ENCODE measurements around the gene PVALB.
A peak's percentile ranks its signal among the peaks of the same experiment; 100 is the strongest.

Gene PVALB

GRCh38 chr22:36790648-36791047 is 26.2 kb downstream of the PVALB start:
- CTCF ChIA-PET = no interaction called here
- DNase-seq (ENCODE audit: extremely low spot score) = no peak
- POLR2A ChIA-PET = interaction anchor here (1.1 kb wide), 1 partner anchor 14 kb away, joined by 3 read pairs; the partner anchor contains the start of gene IFT27
- no peak for TF ChIP-seq CTBP1 (IDR thresholded peaks at IDR 0.05; ENCODE audit: borderline replicate concordance)
- TF ChIP-seq LEF1 (IDR thresholded peaks at IDR 0.05; ENCODE audit: borderline replicate concordance) = no peak
- TF ChIP-seq ELF4 (IDR thresholded peaks at IDR 0.05) = no peak
- no peak for TF ChIP-seq SUZ12 (IDR thresholded peaks at IDR 0.05)
- no peak for TF ChIP-seq FOXA1 (IDR thresholded peaks at IDR 0.05)
- no peak for TF ChIP-seq FOXM1 (IDR thresholded peaks at IDR 0.05; ENCODE audit: borderline replicate concordance)
- no peak for TF ChIP-seq FOXK2 (IDR thresholded peaks at IDR 0.05)
- TF ChIP-seq L3MBTL2 (conservative IDR thresholded peaks at IDR 0.05) = no peak
- TF ChIP-seq BHLHE40 (IDR thresholded peaks at IDR 0.05; ENCODE audit: borderline replicate concordance) = no peak
- TF ChIP-seq TARDBP (IDR thresholded peaks at IDR 0.05) = no peak
- no peak for TF ChIP-seq ARNT (IDR thresholded peaks at IDR 0.05)
- TF ChIP-seq NFRKB (IDR thresholded peaks at IDR 0.05) = no peak
- no peak for TF ChIP-seq HDGF (IDR thresholded peaks at IDR 0.05; ENCODE audit: borderline replicate concordance)
- no peak for TF ChIP-seq SP1 (IDR thresholded peaks at IDR 0.05)
- no peak for TF ChIP-seq PKNOX1 (IDR thresholded peaks at IDR 0.05)
- TF ChIP-seq ZNF384 (IDR thresholded peaks at IDR 0.05) = no peak

GRCh38 chr22:36787204-36787988 is 29.4 kb downstream of the PVALB start:
- TF ChIP-seq FOXA1 (IDR thresholded peaks at IDR 0.05) (no peak), TARDBP (IDR thresholded peaks at IDR 0.05) (no peak), ZNF384 (IDR thresholded peaks at IDR 0.05) (no peak)
- DNase-seq (ENCODE audit: extremely low spot score) = no peak
- CTCF ChIA-PET = interaction anchor here (0.7 to 1.2 kb wide), 2 partner anchors 34 to 69 kb away, joined by 3 read pairs; no protein-coding TSS in a partner anchor
- POLR2A ChIA-PET = interaction anchor here (1.5 to 3.2 kb wide), 2 partner anchors 12 to 258 kb away, joined by 3 to 15 read pairs; partner anchors contain the start of genes EIF3D and IFT27

- no peak for TF ChIP-seq ARNT (IDR thresholded peaks at IDR 0.05)
- TF ChIP-seq TARDBP (IDR thresholded peaks at IDR 0.05) = no peak
- TF ChIP-seq PKNOX1 (IDR thresholded peaks at IDR 0.05) = no peak
- no peak for TF ChIP-seq SUZ12 (IDR thresholded peaks at IDR 0.05)
- no peak for TF ChIP-seq ELF4 (IDR thresholded peaks at IDR 0.05)
- TF ChIP-seq NFRKB (IDR thresholded peaks at IDR 0.05) = no peak
- ChIA-PET CTCF (no interaction called here), POLR2A (interaction anchor here (0.6 kb wide), 1 partner anchor 67 kb away, joined by 4 read pairs; no protein-coding TSS in a partner anchor)
- DNase-seq (ENCODE audit: extremely low spot score) = no peak
These were observed 33.1 kb downstream of the PVALB start for GRCh38 chr22:36783743-36784142.

- POLR2A ChIA-PET = no interaction called here
- TF ChIP-seq ARNT (IDR thresholded peaks at IDR 0.05) (no peak), HDGF (IDR thresholded peaks at IDR 0.05; ENCODE audit: borderline replicate concordance) (no peak), FOXK2 (IDR thresholded peaks at IDR 0.05) (no peak), CTBP1 (IDR thresholded peaks at IDR 0.05; ENCODE audit: borderline replicate concordance) (no peak), PKNOX1 (IDR thresholded peaks at IDR 0.05) (no peak), NFRKB (IDR thresholded peaks at IDR 0.05) (no peak), ZNF384 (IDR thresholded peaks at IDR 0.05) (no peak), FOXA1 (IDR thresholded peaks at IDR 0.05) (no peak), LEF1 (IDR thresholded peaks at IDR 0.05; ENCODE audit: borderline replicate concordance) (no peak)
- peak; percentile 87 for DNase-seq (ENCODE audit: extremely low spot score)
- CTCF ChIA-PET = interaction anchor here (0.6 to 2.0 kb wide), 4 partner anchors 58 to 191 kb away, joined by 3 to 7 read pairs (median 4); no protein-coding TSS in a partner anchor
These were observed 34.9 kb downstream of the PVALB start for GRCh38 chr22:36781656-36782627.

- ChIA-PET CTCF (interaction anchor here (1.1 kb wide), 1 partner anchor 78 kb away, joined by 3 read pairs; no protein-coding TSS in a partner anchor), POLR2A (no interaction called here)
- TF ChIP-seq BHLHE40 (IDR thresholded peaks at IDR 0.05; ENCODE audit: borderline replicate concordance) (no peak), FOXM1 (IDR thresholded peaks at IDR 0.05; ENCODE audit: borderline replicate concordance) (no peak), FOXK2 (IDR thresholded peaks at IDR 0.05) (no peak), L3MBTL2 (conservative IDR thresholded peaks at IDR 0.05) (no peak), TARDBP (IDR thresholded peaks at IDR 0.05) (no peak), FOXA1 (IDR thresholded peaks at IDR 0.05) (no peak), SP1 (IDR thresholded peaks at IDR 0.05) (no peak), ARNT (IDR thresholded peaks at IDR 0.05) (no peak), PKNOX1 (IDR thresholded peaks at IDR 0.05) (no peak), LEF1 (IDR thresholded peaks at IDR 0.05; ENCODE audit: borderline replicate concordance) (no peak), ZNF384 (IDR thresholded peaks at IDR 0.05) (no peak), HDGF (IDR thresholded peaks at IDR 0.05; ENCODE audit: borderline replicate concordance) (no peak), NFRKB (IDR thresholded peaks at IDR 0.05) (no peak), ELF4 (IDR thresholded peaks at IDR 0.05) (no peak), SUZ12 (IDR thresholded peaks at IDR 0.05) (no peak), CTBP1 (IDR thresholded peaks at IDR 0.05; ENCODE audit: borderline replicate concordance) (no peak)
- no peak for DNase-seq (ENCODE audit: extremely low spot score)
These were observed 38.8 kb downstream of the PVALB start for GRCh38 chr22:36778020-36778419.
